ENCODE results near the gene OR51B5. TPM values are rescaled to one million over a fixed set of nuclear protein-coding genes. Genes with fewer than 3 reads are reported as not detected.

Gene OR51B5
- polyA plus RNA-seq, 3 donors = not detected

- no peaks in the 10 kb centered on the region for H3K27me3 ChIP-seq (ENCODE audit: control insufficient read depth in 2 of 2, insufficient read depth in 2 of 2, low read length in 2 of 2)
- H3K27me3 Mint-ChIP-seq (ENCODE audit: low read depth in 3 of 3) = peaks cover 0 to 7% (median 0%) of the 10 kb centered on the region in 3 donors
- no peaks in the 10 kb centered on the region for H3K79me2 ChIP-seq (ENCODE audit: insufficient read depth, low read length)
- no peak for TF ChIP-seq CTCF (IDR thresholded peaks at IDR 0.05)
- H3K4me2 ChIP-seq (replicated peaks; ENCODE audit: extremely low read depth, low read length, poor library complexity, severe bottlenecking) = no peak within 1 kb of the TSS
- no peaks in the 10 kb centered on the region for H4K20me1 ChIP-seq (ENCODE audit: insufficient read depth, low read length)
- H3K9ac ChIP-seq (ENCODE audit: insufficient read depth, low read length, poor library complexity, severe bottlenecking) = no peak within 1 kb of the TSS
- peaks cover 0 to 4% (median 0%) of the 10 kb centered on the region in 7 donors for H3K9me3 Mint-ChIP-seq
- H2AFZ ChIP-seq (ENCODE audit: insufficient read depth, low read depth, low read length, poor library complexity, severe bottlenecking) = no peak within 1 kb of the TSS
- no peaks in the 10 kb centered on the region for H3K36me3 ChIP-seq (replicated peaks in 1 of 2; ENCODE audit: control insufficient read depth in 1 of 2, insufficient read depth in 2 of 2, low read length in 2 of 2)
- WGBS (ENCODE audit: insufficient coverage) = 100% methylated on average over 1 of the region's 2 CpGs
- intact Hi-C loops (cut with micrococcal nuclease) = no loop called here
- no peak within 1 kb of the TSS for H3K27ac ChIP-seq (ENCODE audit: low read depth in 1 of 2, low read length in 2 of 2)
- H3K36me3 Mint-ChIP-seq = no peaks in the 10 kb centered on the region
- no peak within 1 kb of the TSS for H3K4me3 ChIP-seq (replicated peaks in 1 of 3; ENCODE audit: low read depth in 2 of 3, low read length in 3 of 3)
- H3K9me3 ChIP-seq (replicated peaks in 1 of 2; ENCODE audit: control insufficient read depth in 1 of 2, insufficient read depth in 1 of 2, low read length in 2 of 2) = no peaks in the 10 kb centered on the region
- no peaks in the 10 kb centered on the region for H3K4me1 ChIP-seq (ENCODE audit: control insufficient read depth in 1 of 2, insufficient read depth in 2 of 2, low read length in 2 of 2)
- no peak within 1 kb of the TSS for H3K27ac Mint-ChIP-seq
- no peaks in the 10 kb centered on the region for H3K4me1 Mint-ChIP-seq
- no peak for DNase-seq
- no peak within 1 kb of the TSS for H3K4me3 Mint-ChIP-seq
These were observed 41.5 kb downstream of the OR51B5 start, which contains the start of gene OR51B4 for GRCh38 chr11:5301846-5302245. OR51B4 (minus strand) TSS chr11:5301946; CDS start chr11:5301946, 0 bp downstream.

GRCh38 chr11:5300251-5300650 is 43.1 kb downstream of the OR51B5 start:
- H4K20me1 ChIP-seq (ENCODE audit: insufficient read depth, low read length) = no peaks in the 10 kb centered on the region
- no peak overlapping the region for H2AFZ ChIP-seq (ENCODE audit: insufficient read depth, low read depth, low read length, poor library complexity, severe bottlenecking)
- H3K9me3 ChIP-seq (replicated peaks in 1 of 2; ENCODE audit: control insufficient read depth in 1 of 2, insufficient read depth in 1 of 2, low read length in 2 of 2) = no peaks in the 10 kb centered on the region
- H3K27me3 Mint-ChIP-seq (ENCODE audit: low read depth in 3 of 3) = peaks cover 0 to 5% (median 0%) of the 10 kb centered on the region in 3 donors
- no peak for TF ChIP-seq CTCF (IDR thresholded peaks at IDR 0.05)
- no peak for DNase-seq
- H3K4me3 ChIP-seq (replicated peaks in 1 of 3; ENCODE audit: low read depth in 2 of 3, low read length in 3 of 3) = no peak overlapping the region
- 100% methylated on average over 2 of the region's 3 CpGs for WGBS (ENCODE audit: insufficient coverage)
- H3K9me3 Mint-ChIP-seq = peaks cover 0 to 4% (median 0%) of the 10 kb centered on the region in 7 donors
- H3K36me3 ChIP-seq (replicated peaks in 1 of 2; ENCODE audit: control insufficient read depth in 1 of 2, insufficient read depth in 2 of 2, low read length in 2 of 2) = no peaks in the 10 kb centered on the region
- H3K4me1 ChIP-seq (ENCODE audit: control insufficient read depth in 1 of 2, insufficient read depth in 2 of 2, low read length in 2 of 2) = no peaks in the 10 kb centered on the region
- no peak overlapping the region for H3K4me2 ChIP-seq (replicated peaks; ENCODE audit: extremely low read depth, low read length, poor library complexity, severe bottlenecking)
- no peak overlapping the region for H3K9ac ChIP-seq (ENCODE audit: insufficient read depth, low read length, poor library complexity, severe bottlenecking)
- H3K36me3 Mint-ChIP-seq = no peaks in the 10 kb centered on the region
- H3K27ac ChIP-seq (ENCODE audit: low read depth in 1 of 2, low read length in 2 of 2) = no peak overlapping the region
- intact Hi-C loops (cut with micrococcal nuclease) = no loop called here
- H3K27me3 ChIP-seq (ENCODE audit: control insufficient read depth in 2 of 2, insufficient read depth in 2 of 2, low read length in 2 of 2) = no peaks in the 10 kb centered on the region
- H3K4me1 Mint-ChIP-seq = no peaks in the 10 kb centered on the region
- no peaks in the 10 kb centered on the region for H3K79me2 ChIP-seq (ENCODE audit: insufficient read depth, low read length)
- H3K4me3 Mint-ChIP-seq = no peak overlapping the region
- no peak overlapping the region for H3K27ac Mint-ChIP-seq

All from CD14-positive monocyte (primary cell).